Endothelial cell of umbilical vein (primary cell): ENCODE results near the gene CUBN. TPM values are rescaled to one million over a fixed set of nuclear protein-coding genes. Genes with fewer than 3 reads are reported as not detected.

Source experiments
- BruUV-seq: library from RNA; stranded (reverse); fragments of 400-500 nt; replicated peaks from 2 replicates; lab custom pipeline; 2021; lab: Mats Ljungman, UMichigan
- CTCF ChIA-PET: fragments of 300-600, 350-600 bp; sonication (Branson Sonifier 250); formaldehyde crosslinking; loops from one replicate; lab custom pipeline; 2021; ENCODE audit warnings: antibody characterized with exemption, inconsistent platforms; lab: Charles Lee
- POLR2A ChIA-PET: fragments of 300-600, 350-600 bp; sonication (Branson Sonifier 250); formaldehyde crosslinking; loops from one replicate; lab custom pipeline; 2021; ENCODE audit warnings: antibody characterized with exemption, inconsistent platforms; lab: Charles Lee
- DNase-seq: peaks from one replicate; pipeline ENCODE4 v3.0.0-alpha.2; 2011; ENCODE audit warnings: low read depth, low spot score
- FAIRE-seq: peaks from 2 replicates; lab custom pipeline; 2011; peaks lifted over from hg19 to GRCh38; lab: Jason Lieb, UNC
- H2AFZ ChIP-seq: 2 replicates; pipeline ENCODE4 v1.6.0; 2012; ENCODE audit warnings: low read depth, low read length, control low read depth, inconsistent platforms
- H3K27ac ChIP-seq: 2 replicates; pipeline ENCODE4 v1.5.1; 2011; ENCODE audit warnings: low read depth, mild to moderate bottlenecking, control low read depth, low read length, moderate library complexity; ENCODE audit not compliant: insufficient read depth
- H3K27me3 ChIP-seq, 2 experiments: 2 replicates each; pipeline versions ENCODE4 v1.6.0 to v1.6.1; 2011; ENCODE audit warnings: low read length in 2 of 2, mixed read lengths in 1 of 2; ENCODE audit not compliant: control insufficient read depth in 2 of 2, insufficient read depth in 2 of 2
- H3K36me3 ChIP-seq, 2 experiments: 2 replicates in 1 of 2; 3 replicates in 1 of 2; pipeline ENCODE4 v1.5.1; 2011; ENCODE audit warnings: low read length in 2 of 2, mild to moderate bottlenecking in 1 of 2, moderate library complexity in 1 of 2; ENCODE audit not compliant: control insufficient read depth in 2 of 2, insufficient read depth in 2 of 2; ENCODE audit errors: extremely low read depth in 1 of 2
- H3K4me1 ChIP-seq: 3 replicates; pipeline ENCODE4 v1.5.1; 2011; ENCODE audit warnings: mild to moderate bottlenecking, low read length; ENCODE audit not compliant: control insufficient read depth, insufficient read depth; ENCODE audit errors: extremely low read depth
- H3K4me2 ChIP-seq: 2 replicates; pipeline ENCODE4 v1.6.1; 2011; ENCODE audit warnings: low read length, control low read depth, mixed read lengths; ENCODE audit not compliant: insufficient read depth
- H3K4me3 ChIP-seq, 3 experiments: fragments of 200-600 bp in 1 of 3; sonication (generic), shearing (Covaris generic) in 1 of 3; replicated peaks in 1 of 3; 2 replicates each; pipeline ENCODE4 v1.5.1; 2011 to 2016; ENCODE audit warnings: control low read depth in 3 of 3, low read length in 3 of 3, mild to moderate bottlenecking in 2 of 3, inconsistent platforms in 1 of 3, low read depth in 1 of 3, moderate library complexity in 1 of 3; ENCODE audit not compliant: insufficient read depth in 1 of 3
- H3K79me2 ChIP-seq: 2 replicates; pipeline ENCODE4 v1.6.0; 2012; ENCODE audit warnings: low read length, inconsistent platforms; ENCODE audit not compliant: control insufficient read depth, insufficient read depth
- H3K9ac ChIP-seq: replicated peaks from 2 replicates; pipeline ENCODE3; 2011; ENCODE audit warnings: low read length, control low read depth; ENCODE audit not compliant: insufficient read depth; ENCODE audit errors: extremely low read depth
- H3K9me1 ChIP-seq: replicated peaks from 3 replicates; pipeline ENCODE4 v1.6.0; 2011; ENCODE audit warnings: mild to moderate bottlenecking, low read length; ENCODE audit not compliant: control insufficient read depth, insufficient read depth; ENCODE audit errors: extremely low read depth
- H3K9me3 ChIP-seq: replicated peaks from 2 replicates; pipeline ENCODE4 v1.5.1; 2012; ENCODE audit warnings: low read length, inconsistent platforms; ENCODE audit not compliant: control insufficient read depth, insufficient read depth
- H4K20me1 ChIP-seq: replicated peaks from 2 replicates; pipeline ENCODE3; 2011; ENCODE audit warnings: mild to moderate bottlenecking, low read length; ENCODE audit not compliant: control insufficient read depth, insufficient read depth; ENCODE audit errors: extremely low read depth
- EZH2 ChIP-seq: IDR thresholded peaks from 2 replicates; pipeline ENCODE4 v1.6.1; 2012; ENCODE audit warnings: borderline replicate concordance, low read depth, mild to moderate bottlenecking, moderate library complexity, low read length, inconsistent platforms; ENCODE audit not compliant: severe bottlenecking
- FOS ChIP-seq: IDR thresholded peaks from 2 replicates; pipeline ENCODE4 v1.6.1; 2011; ENCODE audit warnings: mild to moderate bottlenecking, low read length, moderate library complexity, borderline replicate concordance; ENCODE audit not compliant: insufficient read depth
- GATA2 ChIP-seq: IDR thresholded peaks from 2 replicates; pipeline ENCODE4 v1.7.0; 2011; ENCODE audit warnings: low read depth, mild to moderate bottlenecking, moderate library complexity, mixed read lengths, low read length; ENCODE audit not compliant: insufficient read length, insufficient read depth
- JUN ChIP-seq: IDR thresholded peaks from 2 replicates; pipeline ENCODE4 v1.6.1; 2011; ENCODE audit warnings: borderline replicate concordance, low read depth; ENCODE audit not compliant: insufficient read length, insufficient read depth
- POLR2A ChIP-seq: IDR thresholded peaks from 2 replicates; pipeline ENCODE4 v1.6.1; 2012; ENCODE audit warnings: low read depth, mild to moderate bottlenecking, control low read depth, low read length
- POLR2AphosphoS5 ChIP-seq: IDR thresholded peaks from 2 replicates; pipeline ENCODE4 v1.6.1; 2012; ENCODE audit warnings: low read depth, mild to moderate bottlenecking, control low read depth, low read length, moderate library complexity; ENCODE audit not compliant: insufficient read depth
- dilution Hi-C: fragments of 300-500 bp; cut with MboI; formaldehyde crosslinking; loops from one replicate; pipeline ENCODE4 v1.15.0; 2019; ENCODE audit warnings: low sequenced_read_pairs; ENCODE audit not compliant: extremely low pct_ligation_motif_present
- intact Hi-C: fragments of 100-400 bp; cut with micrococcal nuclease; formaldehyde crosslinking; loops from one replicate; pipeline ENCODE4 v1.10.0; 2022
- polyA plus RNA-seq, 4 experiments: library from polyadenylated mRNA; depleted of rRNA in 3 of 4; stranded (reverse) in 3 of 4; unstranded in 1 of 4; fragments of >200 nt; gene quantifications; 2 replicates each; pipeline versions ENCODE4 v1.2.1 to v1.2.3, GENCODE V29; 2011 to 2012; ENCODE audit warnings: missing spikeins in 1 of 4
- total RNA-seq: library from RNA; stranded (reverse); gene quantifications from 2 replicates; pipeline ENCODE4 v1.2.3, GENCODE V29; 2021
- TF ChIP-seq, protein P1 (sequence below): IDR thresholded peaks from 2 replicates; pipeline ENCODE4 v1.6.1; 2011; ENCODE audit not compliant: insufficient read depth, insufficient read length
- TF ChIP-seq, protein P2 (sequence below), 2 donors: IDR thresholded peaks; 1 replicate in 1 of 2; 2 replicates in 1 of 2; pipeline ENCODE4 v1.5.1; 2011; ENCODE audit warnings: low read length in 2 of 2, mild to moderate bottlenecking in 2 of 2, moderate library complexity in 2 of 2, control low read depth in 1 of 2, inconsistent platforms in 1 of 2, low read depth in 1 of 2; ENCODE audit not compliant: insufficient read depth in 1 of 2; ENCODE audit errors: extremely low read depth in 1 of 2

The CUBN gene
- total and polyA plus RNA-seq, 2 donors (not counting 3 experiments of a cell fraction or from before 2014, with no cell fraction given) = 2.7 to 4.6 TPM

DNA sequence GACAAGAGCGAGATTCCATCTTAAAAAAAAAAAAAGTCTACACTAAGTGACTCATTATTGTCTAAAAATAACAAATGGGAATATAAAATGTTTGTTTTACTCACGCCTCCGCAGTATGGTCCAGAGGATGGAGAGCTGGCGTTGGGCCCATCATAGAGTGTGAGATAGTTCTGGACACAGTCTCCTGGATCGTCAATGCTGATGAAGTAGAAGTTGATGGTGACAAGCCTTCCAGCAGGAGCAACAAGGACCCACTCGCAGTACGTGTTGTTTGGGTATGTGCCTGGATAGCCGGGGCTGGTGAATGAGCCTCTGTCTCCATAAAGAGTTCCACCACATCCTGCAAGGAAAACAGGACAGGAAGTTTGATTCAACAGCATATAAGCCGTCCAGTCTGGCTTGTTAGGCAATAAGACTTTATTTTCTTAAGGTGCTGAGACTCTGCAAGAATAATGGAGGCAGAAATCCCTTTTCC is 300.9 kb downstream of the CUBN start:
- BruUV-seq = no TSS peak
- peak overlapping the region; percentile 48 for H3K4me2 ChIP-seq
- H2AFZ ChIP-seq = peak overlapping the region; percentile 51
- no peaks in the 10 kb centered on the region for H3K9me1 ChIP-seq
- dilution Hi-C loops = no loop called here
- ChIA-PET CTCF (interaction anchor here (0.7 to 1.9 kb wide), 10 partner anchors 8 to 597 kb away, joined by 3 to 14 read pairs (median 4); partner anchors contain the start of gene RSU1), POLR2A (interaction anchor here (0.6 kb wide), 1 partner anchor 192 kb away, joined by 4 read pairs; no protein-coding TSS in a partner anchor)
- peak overlapping the region in 1 of 3 experiments; percentile 24 for H3K4me3 ChIP-seq
- intact Hi-C loops = loop anchor here (1.0 to 5.0 kb wide), 11 partner anchors 15 to 1044 kb away; partner anchors contain the start of gene VIM
- H3K9ac ChIP-seq = peak overlapping the region; percentile 49
- peak; percentile 67 for TF ChIP-seq POLR2A
- peak; percentile 59 for TF ChIP-seq POLR2AphosphoS5
- peak; percentile 36 for TF ChIP-seq FOS
- TF ChIP-seq, protein P1, sequence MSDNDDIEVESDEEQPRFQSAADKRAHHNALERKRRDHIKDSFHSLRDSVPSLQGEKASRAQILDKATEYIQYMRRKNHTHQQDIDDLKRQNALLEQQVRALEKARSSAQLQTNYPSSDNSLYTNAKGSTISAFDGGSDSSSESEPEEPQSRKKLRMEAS = no peak
- TF ChIP-seq, protein P2, sequence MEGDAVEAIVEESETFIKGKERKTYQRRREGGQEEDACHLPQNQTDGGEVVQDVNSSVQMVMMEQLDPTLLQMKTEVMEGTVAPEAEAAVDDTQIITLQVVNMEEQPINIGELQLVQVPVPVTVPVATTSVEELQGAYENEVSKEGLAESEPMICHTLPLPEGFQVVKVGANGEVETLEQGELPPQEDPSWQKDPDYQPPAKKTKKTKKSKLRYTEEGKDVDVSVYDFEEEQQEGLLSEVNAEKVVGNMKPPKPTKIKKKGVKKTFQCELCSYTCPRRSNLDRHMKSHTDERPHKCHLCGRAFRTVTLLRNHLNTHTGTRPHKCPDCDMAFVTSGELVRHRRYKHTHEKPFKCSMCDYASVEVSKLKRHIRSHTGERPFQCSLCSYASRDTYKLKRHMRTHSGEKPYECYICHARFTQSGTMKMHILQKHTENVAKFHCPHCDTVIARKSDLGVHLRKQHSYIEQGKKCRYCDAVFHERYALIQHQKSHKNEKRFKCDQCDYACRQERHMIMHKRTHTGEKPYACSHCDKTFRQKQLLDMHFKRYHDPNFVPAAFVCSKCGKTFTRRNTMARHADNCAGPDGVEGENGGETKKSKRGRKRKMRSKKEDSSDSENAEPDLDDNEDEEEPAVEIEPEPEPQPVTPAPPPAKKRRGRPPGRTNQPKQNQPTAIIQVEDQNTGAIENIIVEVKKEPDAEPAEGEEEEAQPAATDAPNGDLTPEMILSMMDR (IDR thresholded peaks at IDR 0.05; ENCODE audit: extremely low read depth in 1 of 2, insufficient read depth in 1 of 2, low read depth in 1 of 2, low read length in 2 of 2) = no peak
- no peak for TF ChIP-seq EZH2
- peak; percentile 20 for TF ChIP-seq JUN
- TF ChIP-seq GATA2 = no peak
- FAIRE-seq (peak; percentile 98), DNase-seq (peak; percentile 94)
- H3K9me3 ChIP-seq = no peaks in the 10 kb centered on the region
- no peaks in the 10 kb centered on the region for H3K79me2 ChIP-seq
- H3K27ac ChIP-seq = peak overlapping the region; percentile 71
- no peaks in the 10 kb centered on the region for H4K20me1 ChIP-seq
- H3K27me3 ChIP-seq = no peaks in the 10 kb centered on the region
- H3K36me3 ChIP-seq = no peaks in the 10 kb centered on the region
- peaks cover 40% of the 10 kb centered on the region for H3K4me1 ChIP-seq
